Stimulated activated CD8-positive, alpha-beta memory T cell treated with anti-CD3 and anti-CD28 coated beads, Interleukin-4, amount 100 ng/mL, for 24 hours (primary cell): ENCODE data around the gene ABHD10.
A peak's percentile ranks its signal among the peaks of the same experiment; 100 is the strongest.

Experiments
- DNase-seq: peaks from one replicate; pipeline ENCODE4 v3.0.0-alpha.2; 2020; ENCODE audit warnings: low read depth

ABHD10 gene

GRCh38 chr3:111965484-111965883, 13.3 kb upstream of the ABHD10 start:
- no peak for DNase-seq

- DNase-seq, result no peak
Measured at GRCh38 chr3:111967068-111967467, 11.8 kb upstream of the ABHD10 start.

GRCh38 chr3:111967651-111968274, 11.1 kb upstream of the ABHD10 start:
- peak; percentile 70 for DNase-seq

- DNase-seq, result no peak
Measured at GRCh38 chr3:111968319-111969054, 10.3 kb upstream of the ABHD10 start.

GRCh38 chr3:111970376-111970775, 8.4 kb upstream of the ABHD10 start:
- no peak for DNase-seq

- DNase-seq, result no peak
Measured at GRCh38 chr3:111971533-111972130, 7.2 kb upstream of the ABHD10 start.

- no peak for DNase-seq
Measured at GRCh38 chr3:111972891-111973290, 5.9 kb upstream of the ABHD10 start.

GRCh38 chr3:111975131-111975530, 3.7 kb upstream of the ABHD10 start:
- DNase-seq, result no peak

- no peak for DNase-seq
Measured at GRCh38 chr3:111976254-111976653, 2.6 kb upstream of the ABHD10 start.

GRCh38 chr3:111979434-111980038, 710 bp downstream of the ABHD10 start:
- no peak for DNase-seq

GRCh38 chr3:111980716-111981456, 2.1 kb downstream of the ABHD10 start:
- DNase-seq, result no peak

- DNase-seq, result no peak
Measured at GRCh38 chr3:111981457-111981763, 2.6 kb downstream of the ABHD10 start.

- DNase-seq, result no peak
Measured at GRCh38 chr3:111984636-111985298, 5.9 kb downstream of the ABHD10 start.

GRCh38 chr3:111986800-111987199, 8.0 kb downstream of the ABHD10 start:
- DNase-seq, result no peak

GRCh38 chr3:111989061-111989678, 10.3 kb downstream of the ABHD10 start:
- no peak for DNase-seq

GRCh38 chr3:111993038-111993437, 14.2 kb downstream of the ABHD10 start:
- no peak for DNase-seq

- no peak for DNase-seq
Measured at GRCh38 chr3:111998636-111999483, 20.0 kb downstream of the ABHD10 start, which contains the start of gene TAGLN3. TAGLN3 (plus strand) TSS chr3:111998922; CDS start chr3:111999423, 501 bp downstream.

- no peak for DNase-seq
Measured at GRCh38 chr3:111999484-112000324, 20.9 kb downstream of the ABHD10 start.

- no peak for DNase-seq
Measured at GRCh38 chr3:112000367-112000771, 21.5 kb downstream of the ABHD10 start.
